ENCODE results near the gene SLC11A1.

The SLC11A1 gene

GRCh38 chr2:218381916-218382366, at the start of gene SLC11A1:
Gene SLC11A1, plus strand, starts transcription at chr2:218382273. Its CDS starts 96 bp downstream, at chr2:218382369.
- no peak within 1 kb of the TSS for H3K9ac ChIP-seq (ENCODE audit: low read depth, low read length)
- H3K27ac ChIP-seq (ENCODE audit: low read length), result no peak within 1 kb of the TSS
- H3K27me3 ChIP-seq (ENCODE audit: insufficient read depth, low read length), result peaks cover 34% of the 10 kb centered on the region
- no peaks in the 10 kb centered on the region for H3K36me3 ChIP-seq (ENCODE audit: insufficient read depth, low read depth, low read length)
- H3K4me3 ChIP-seq (ENCODE audit: low read length), result no peak within 1 kb of the TSS
- no peaks in the 10 kb centered on the region for H3K9me3 ChIP-seq (ENCODE audit: insufficient read depth, low read depth, low read length)
- no peaks in the 10 kb centered on the region for H3K4me1 ChIP-seq (ENCODE audit: insufficient read depth, low read length)

GRCh38 chr2:218332288-218332687, 49.8 kb upstream of the SLC11A1 start:
- Histone ChIP-seq H3K27ac (ENCODE audit: low read length) (no peak overlapping the region), H3K9ac (ENCODE audit: low read depth, low read length) (no peak overlapping the region), H3K9me3 (ENCODE audit: insufficient read depth, low read depth, low read length) (no peaks in the 10 kb centered on the region), H3K27me3 (ENCODE audit: insufficient read depth, low read length) (no peaks in the 10 kb centered on the region), H3K4me3 (ENCODE audit: low read length) (no peak overlapping the region), H3K36me3 (ENCODE audit: insufficient read depth, low read depth, low read length) (no peaks in the 10 kb centered on the region), H3K4me1 (ENCODE audit: insufficient read depth, low read length) (peaks cover 4% of the 10 kb centered on the region; the same call in 1 of the 2 replicates)

GRCh38 chr2:218332920-218333645, 49.0 kb upstream of the SLC11A1 start:
- no peak overlapping the region for H3K27ac ChIP-seq (ENCODE audit: low read length)
- H3K4me3 ChIP-seq (ENCODE audit: low read length), result no peak overlapping the region
- no peaks in the 10 kb centered on the region for H3K27me3 ChIP-seq (ENCODE audit: insufficient read depth, low read length)
- H3K36me3 ChIP-seq (ENCODE audit: insufficient read depth, low read depth, low read length), result no peaks in the 10 kb centered on the region
- no peaks in the 10 kb centered on the region for H3K9me3 ChIP-seq (ENCODE audit: insufficient read depth, low read depth, low read length)
- H3K9ac ChIP-seq (ENCODE audit: low read depth, low read length), result no peak overlapping the region
- peaks cover 4% of the 10 kb centered on the region; the same call in 1 of the 2 replicates for H3K4me1 ChIP-seq (ENCODE audit: insufficient read depth, low read length)

- H3K9me3 ChIP-seq (ENCODE audit: insufficient read depth, low read depth, low read length), result no peaks in the 10 kb centered on the region
- H3K4me3 ChIP-seq (ENCODE audit: low read length), result no peak overlapping the region
- H3K36me3 ChIP-seq (ENCODE audit: insufficient read depth, low read depth, low read length), result no peaks in the 10 kb centered on the region
- H3K9ac ChIP-seq (ENCODE audit: low read depth, low read length), result no peak overlapping the region
- peaks cover 4% of the 10 kb centered on the region; the same call in 1 of the 2 replicates for H3K4me1 ChIP-seq (ENCODE audit: insufficient read depth, low read length)
- no peaks in the 10 kb centered on the region for H3K27me3 ChIP-seq (ENCODE audit: insufficient read depth, low read length)
- H3K27ac ChIP-seq (ENCODE audit: low read length), result no peak overlapping the region
Measured at GRCh38 chr2:218334531-218334930, 47.5 kb upstream of the SLC11A1 start.

- Histone ChIP-seq H3K36me3 (ENCODE audit: insufficient read depth, low read depth, low read length) (no peaks in the 10 kb centered on the region), H3K9ac (ENCODE audit: low read depth, low read length) (no peak overlapping the region), H3K27me3 (ENCODE audit: insufficient read depth, low read length) (no peaks in the 10 kb centered on the region), H3K27ac (ENCODE audit: low read length) (no peak overlapping the region), H3K4me3 (ENCODE audit: low read length) (no peak overlapping the region), H3K4me1 (ENCODE audit: insufficient read depth, low read length) (no peaks in the 10 kb centered on the region), H3K9me3 (ENCODE audit: insufficient read depth, low read depth, low read length) (no peaks in the 10 kb centered on the region)
Measured at GRCh38 chr2:218340656-218341055, 41.4 kb upstream of the SLC11A1 start.

- Histone ChIP-seq H3K9ac (ENCODE audit: low read depth, low read length) (no peak overlapping the region), H3K4me1 (ENCODE audit: insufficient read depth, low read length) (no peaks in the 10 kb centered on the region), H3K27ac (ENCODE audit: low read length) (no peak overlapping the region), H3K27me3 (ENCODE audit: insufficient read depth, low read length) (no peaks in the 10 kb centered on the region), H3K36me3 (ENCODE audit: insufficient read depth, low read depth, low read length) (no peaks in the 10 kb centered on the region), H3K9me3 (ENCODE audit: insufficient read depth, low read depth, low read length) (no peaks in the 10 kb centered on the region), H3K4me3 (ENCODE audit: low read length) (no peak overlapping the region)
Measured at GRCh38 chr2:218341381-218341780, 40.7 kb upstream of the SLC11A1 start.

- no peak overlapping the region for H3K9ac ChIP-seq (ENCODE audit: low read depth, low read length)
- no peaks in the 10 kb centered on the region for H3K36me3 ChIP-seq (ENCODE audit: insufficient read depth, low read depth, low read length)
- H3K4me1 ChIP-seq (ENCODE audit: insufficient read depth, low read length), result no peaks in the 10 kb centered on the region
- H3K9me3 ChIP-seq (ENCODE audit: insufficient read depth, low read depth, low read length), result no peaks in the 10 kb centered on the region
- H3K27me3 ChIP-seq (ENCODE audit: insufficient read depth, low read length), result no peaks in the 10 kb centered on the region
- H3K4me3 ChIP-seq (ENCODE audit: low read length), result no peak overlapping the region
- H3K27ac ChIP-seq (ENCODE audit: low read length), result no peak overlapping the region
Measured at GRCh38 chr2:218342837-218343236, 39.2 kb upstream of the SLC11A1 start.

GRCh38 chr2:218343591-218343990, 38.5 kb upstream of the SLC11A1 start:
- H3K27ac ChIP-seq (ENCODE audit: low read length), result no peak overlapping the region
- no peaks in the 10 kb centered on the region for H3K36me3 ChIP-seq (ENCODE audit: insufficient read depth, low read depth, low read length)

GRCh38 chr2:218344090-218344754, 37.9 kb upstream of the SLC11A1 start:
- Histone ChIP-seq H3K27ac (ENCODE audit: low read length) (no peak overlapping the region), H3K9ac (ENCODE audit: low read depth, low read length) (no peak overlapping the region), H3K27me3 (ENCODE audit: insufficient read depth, low read length) (no peaks in the 10 kb centered on the region), H3K9me3 (ENCODE audit: insufficient read depth, low read depth, low read length) (no peaks in the 10 kb centered on the region), H3K4me1 (ENCODE audit: insufficient read depth, low read length) (no peaks in the 10 kb centered on the region), H3K4me3 (ENCODE audit: low read length) (no peak overlapping the region), H3K36me3 (ENCODE audit: insufficient read depth, low read depth, low read length) (no peaks in the 10 kb centered on the region)

More at GRCh38 chr2:218343591-218343990, 38.5 kb upstream of the SLC11A1 start:
- Histone ChIP-seq H3K9me3 (ENCODE audit: insufficient read depth, low read depth, low read length) (no peaks in the 10 kb centered on the region), H3K4me1 (ENCODE audit: insufficient read depth, low read length) (no peaks in the 10 kb centered on the region), H3K27me3 (ENCODE audit: insufficient read depth, low read length) (no peaks in the 10 kb centered on the region), H3K9ac (ENCODE audit: low read depth, low read length) (no peak overlapping the region), H3K4me3 (ENCODE audit: low read length) (no peak overlapping the region)

GRCh38 chr2:218344755-218345417, 37.2 kb upstream of the SLC11A1 start:
- Histone ChIP-seq H3K4me1 (ENCODE audit: insufficient read depth, low read length) (no peaks in the 10 kb centered on the region), H3K4me3 (ENCODE audit: low read length) (no peak overlapping the region), H3K27ac (ENCODE audit: low read length) (no peak overlapping the region), H3K9ac (ENCODE audit: low read depth, low read length) (no peak overlapping the region), H3K27me3 (ENCODE audit: insufficient read depth, low read length) (no peaks in the 10 kb centered on the region), H3K36me3 (ENCODE audit: insufficient read depth, low read depth, low read length) (no peaks in the 10 kb centered on the region), H3K9me3 (ENCODE audit: insufficient read depth, low read depth, low read length) (no peaks in the 10 kb centered on the region)

GRCh38 chr2:218345491-218346236, 36.4 kb upstream of the SLC11A1 start:
- H3K27me3 ChIP-seq (ENCODE audit: insufficient read depth, low read length), result no peaks in the 10 kb centered on the region
- H3K4me1 ChIP-seq (ENCODE audit: insufficient read depth, low read length), result no peaks in the 10 kb centered on the region
- no peaks in the 10 kb centered on the region for H3K9me3 ChIP-seq (ENCODE audit: insufficient read depth, low read depth, low read length)
- H3K36me3 ChIP-seq (ENCODE audit: insufficient read depth, low read depth, low read length), result no peaks in the 10 kb centered on the region
- no peak overlapping the region for H3K4me3 ChIP-seq (ENCODE audit: low read length)
- no peak overlapping the region for H3K9ac ChIP-seq (ENCODE audit: low read depth, low read length)
- H3K27ac ChIP-seq (ENCODE audit: low read length), result no peak overlapping the region
